ENCODE data around the gene ADAMTS15.

GRCh38 chr11:130442737-130443136, 5.7 kb upstream of the ADAMTS15 start:
- no peak for TF ChIP-seq CTCF (IDR thresholded peaks at IDR 0.05)
- TF ChIP-seq POLR2A (IDR thresholded peaks at IDR 0.05) = no peak
- TF ChIP-seq POLR2AphosphoS5 (IDR thresholded peaks at IDR 0.05) = no peak
